GM19452 (cell line): ENCODE measurements around the gene FGGY.

Source experiments
- ATAC-seq: cut with Tn5 transposase; IDR thresholded peaks from one replicate; pipeline ENCODE4 v1.9.1; 2021; ENCODE audit not compliant: unreplicated experiment

The FGGY gene

DNA sequence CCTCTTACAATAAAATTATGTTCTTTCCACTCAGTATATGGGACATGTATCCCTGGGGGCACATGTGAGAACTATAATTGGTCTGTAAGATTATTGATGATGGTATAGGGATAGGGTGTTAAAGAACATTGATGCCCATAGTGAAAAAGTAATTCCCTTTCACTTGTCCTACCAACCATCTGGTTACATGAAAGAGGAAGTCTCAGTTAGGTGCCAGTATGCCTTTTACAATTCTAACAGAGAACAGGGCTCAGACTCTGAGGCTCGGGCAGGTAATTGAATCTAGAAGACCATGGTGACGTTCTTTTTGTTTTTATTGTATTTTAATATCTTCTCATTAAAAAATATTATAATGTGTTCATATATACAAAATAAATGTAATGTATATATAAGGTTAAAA is 113.6 kb downstream of the FGGY start:
- ATAC-seq: no peak

DNA sequence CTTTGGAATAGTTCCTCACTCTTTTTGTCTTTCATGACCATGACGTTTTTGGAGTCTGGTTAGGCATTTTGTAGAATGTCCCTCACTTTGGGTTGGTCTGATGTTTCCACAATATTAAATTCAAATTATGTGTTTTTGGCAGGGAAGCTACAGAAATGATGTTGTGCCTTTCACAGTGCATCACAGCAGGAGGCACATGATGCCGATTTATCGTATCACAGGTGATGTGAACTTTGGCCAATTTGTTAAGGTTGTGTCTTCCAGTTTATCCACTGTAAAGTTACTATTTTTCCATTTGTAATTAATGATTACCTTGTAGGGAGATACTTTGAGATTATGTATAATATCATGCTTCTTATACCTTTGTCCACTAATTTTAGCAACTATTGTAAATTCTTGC is 114.3 kb downstream of the FGGY start:
- ATAC-seq: no peak

- ATAC-seq: no peak
Measured at GRCh38 chr1:59412718-59413326, 115.9 kb downstream of the FGGY start.

DNA sequence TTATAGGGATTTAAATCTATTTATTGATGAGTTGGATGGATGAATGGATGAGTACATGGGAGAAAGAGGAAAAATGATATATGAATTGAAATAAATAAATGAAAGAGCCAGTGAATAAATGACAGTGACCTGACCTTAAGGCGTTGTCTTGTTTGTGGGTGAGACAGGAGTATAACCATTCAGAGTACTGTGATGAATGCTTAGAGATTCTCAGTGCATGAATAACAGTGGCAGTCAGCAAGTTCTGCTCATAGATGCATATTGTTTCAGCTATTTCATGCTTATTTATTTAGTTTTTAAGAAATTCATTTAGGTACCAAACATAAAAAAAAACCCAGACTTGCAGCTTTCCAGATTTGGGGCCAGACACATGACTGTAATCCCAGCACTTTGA is 116.4 kb downstream of the FGGY start:
- ATAC-seq: no peak

DNA sequence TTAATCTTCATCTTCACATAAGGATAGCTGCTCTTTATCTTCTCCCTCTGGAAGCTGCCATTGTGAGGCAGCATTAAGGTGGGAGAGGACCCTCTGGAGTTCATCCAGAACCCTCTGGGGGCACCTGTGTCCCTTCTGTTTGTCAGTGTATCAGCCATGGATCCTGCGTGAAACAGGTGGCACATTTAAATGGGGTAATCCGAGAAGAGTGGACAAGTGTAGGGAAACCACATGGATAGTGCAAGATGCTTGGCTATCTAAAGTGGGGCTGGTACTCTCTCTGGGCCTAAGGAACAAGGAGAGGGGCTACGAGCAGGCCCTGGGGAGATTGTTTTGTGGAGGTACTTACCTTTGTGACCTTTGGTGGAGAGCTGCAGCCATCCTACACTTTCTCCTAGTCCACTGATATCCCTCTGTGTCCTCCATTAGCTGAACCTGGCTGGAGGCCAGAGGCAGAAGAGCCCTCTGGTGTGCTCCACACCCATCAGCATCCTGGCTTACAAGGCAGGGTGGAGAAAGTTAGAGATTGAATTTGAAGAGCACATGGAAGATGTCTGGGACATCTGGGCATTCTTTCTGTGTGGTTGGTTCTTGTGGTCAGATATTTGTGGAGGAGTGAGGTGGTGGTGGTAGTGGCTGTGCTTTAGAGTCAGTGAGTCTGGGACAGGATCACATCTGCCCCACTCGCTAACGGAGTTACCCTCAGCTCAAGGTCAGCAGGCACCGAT is 117.7 kb downstream of the FGGY start:
- ATAC-seq: no peak

- no peak for ATAC-seq
Measured at GRCh38 chr1:59415286-59415850, 118.5 kb downstream of the FGGY start.

- no peak for ATAC-seq
Measured at GRCh38 chr1:59415881-59416280, 119.0 kb downstream of the FGGY start.

DNA sequence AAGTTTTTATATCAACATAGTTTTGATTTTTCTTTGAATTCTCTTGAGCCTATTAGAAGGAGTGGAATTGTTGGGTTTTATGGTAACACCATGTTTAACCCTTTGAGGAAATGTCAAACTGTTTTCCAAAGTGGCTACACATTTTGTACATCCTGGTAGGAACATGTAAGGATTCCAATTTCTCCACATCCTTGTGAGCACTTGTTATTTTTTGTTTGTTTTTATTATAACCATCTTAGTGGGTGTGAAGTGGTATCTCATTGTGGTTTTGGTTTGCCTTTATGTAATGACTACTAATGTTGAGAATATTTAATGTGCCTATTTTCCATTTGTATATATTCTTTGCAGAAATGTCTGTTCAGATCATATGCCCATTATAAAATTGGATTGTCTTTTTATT is 120.5 kb downstream of the FGGY start:
- ATAC-seq: no peak

GRCh38 chr1:59418363-59419144 is 121.7 kb downstream of the FGGY start:
- no peak for ATAC-seq

- no peak for ATAC-seq
Measured at GRCh38 chr1:59419361-59420140, 122.7 kb downstream of the FGGY start.

GRCh38 chr1:59421232-59421920 is 124.5 kb downstream of the FGGY start:
- ATAC-seq: no peak

DNA sequence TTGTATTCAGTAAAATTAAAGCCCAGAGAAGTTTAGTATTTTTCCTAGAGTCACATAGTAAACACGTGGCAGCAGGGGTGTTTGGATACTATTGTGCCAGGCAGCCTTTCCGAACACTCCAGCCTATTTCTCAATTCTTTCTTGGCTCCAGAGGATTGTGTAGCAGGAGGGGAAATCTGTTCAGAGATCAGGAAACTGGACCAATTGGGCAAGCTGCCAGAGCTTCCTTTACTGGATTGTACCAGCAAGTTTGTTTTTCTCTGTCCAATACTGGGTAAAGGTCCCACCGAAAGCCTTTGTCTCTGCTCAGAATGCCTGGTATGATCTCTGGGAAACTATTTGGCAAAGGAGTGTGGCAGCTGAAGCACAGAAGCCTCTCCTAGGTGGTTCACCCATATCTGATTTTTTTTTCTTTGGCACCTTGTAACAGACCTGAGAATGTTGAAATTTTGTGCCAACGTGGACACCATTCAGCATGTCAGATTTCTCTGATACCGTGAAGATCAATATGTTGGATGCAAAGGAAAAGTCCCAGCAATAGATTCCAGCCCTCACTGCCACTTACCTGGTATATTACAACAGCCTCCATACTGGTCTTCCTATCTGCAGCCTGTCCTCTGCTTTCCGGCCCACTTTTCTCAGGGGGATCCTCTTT is 126.2 kb downstream of the FGGY start:
- no peak for ATAC-seq

DNA sequence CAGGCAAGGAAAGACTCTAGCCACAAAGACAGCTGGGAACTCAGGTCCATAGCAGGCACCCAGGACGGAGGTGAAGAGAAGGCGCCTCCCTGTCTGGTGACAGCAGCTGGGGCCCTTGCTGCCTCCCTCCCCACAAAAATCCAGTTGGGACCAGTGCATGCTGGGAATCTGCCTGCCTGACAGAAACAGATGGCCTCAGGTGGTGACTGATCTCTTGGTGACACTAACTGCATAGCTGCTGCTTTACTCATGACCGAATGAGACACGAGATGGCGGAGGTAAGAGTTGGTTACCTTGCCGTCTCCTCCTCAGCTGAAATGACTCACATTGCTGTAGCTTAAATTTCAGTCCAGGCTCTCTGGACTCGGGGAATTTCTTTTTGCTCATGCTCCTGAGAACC is 130.3 kb downstream of the FGGY start:
- ATAC-seq: no peak

DNA sequence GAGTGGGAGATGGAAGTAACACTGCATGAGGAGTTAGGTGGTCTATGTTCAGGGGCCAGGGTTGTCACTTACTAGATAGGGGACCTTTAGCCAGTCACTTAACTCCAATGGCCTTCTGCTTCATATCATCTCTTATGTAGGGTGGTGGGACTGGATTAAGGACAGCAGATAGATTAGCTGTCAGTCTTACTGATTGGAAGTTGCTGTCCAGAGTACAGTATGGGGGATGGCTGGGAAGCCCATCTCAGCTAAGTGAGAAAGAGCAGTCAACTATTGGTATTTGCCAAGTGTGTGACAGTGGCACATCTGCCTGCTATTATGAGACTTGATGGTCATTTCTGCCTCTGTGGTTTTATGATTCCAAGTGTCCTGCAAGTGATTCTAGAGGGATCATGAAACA is 130.9 kb downstream of the FGGY start:
- ATAC-seq: no peak

GRCh38 chr1:59428828-59429227 is 131.9 kb downstream of the FGGY start:
- no peak for ATAC-seq

DNA sequence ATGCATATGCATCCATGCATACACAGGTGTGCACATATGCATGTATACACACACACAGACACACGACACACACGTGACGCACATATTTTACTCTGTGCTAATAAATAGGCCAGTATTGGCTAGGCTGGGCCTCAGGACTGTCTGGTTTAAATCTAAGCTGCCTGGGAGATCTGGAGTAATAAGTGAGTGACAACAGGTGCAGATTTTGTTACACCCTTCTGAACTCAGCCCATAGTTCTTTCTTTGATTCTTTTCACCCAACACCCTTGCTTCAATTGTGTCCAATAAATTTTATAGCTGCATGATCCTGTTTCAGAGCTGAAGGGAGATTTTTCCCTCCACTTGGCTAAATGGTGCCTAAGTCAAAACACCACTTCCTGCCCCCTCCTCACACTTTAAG is 132.8 kb downstream of the FGGY start:
- no peak for ATAC-seq

DNA sequence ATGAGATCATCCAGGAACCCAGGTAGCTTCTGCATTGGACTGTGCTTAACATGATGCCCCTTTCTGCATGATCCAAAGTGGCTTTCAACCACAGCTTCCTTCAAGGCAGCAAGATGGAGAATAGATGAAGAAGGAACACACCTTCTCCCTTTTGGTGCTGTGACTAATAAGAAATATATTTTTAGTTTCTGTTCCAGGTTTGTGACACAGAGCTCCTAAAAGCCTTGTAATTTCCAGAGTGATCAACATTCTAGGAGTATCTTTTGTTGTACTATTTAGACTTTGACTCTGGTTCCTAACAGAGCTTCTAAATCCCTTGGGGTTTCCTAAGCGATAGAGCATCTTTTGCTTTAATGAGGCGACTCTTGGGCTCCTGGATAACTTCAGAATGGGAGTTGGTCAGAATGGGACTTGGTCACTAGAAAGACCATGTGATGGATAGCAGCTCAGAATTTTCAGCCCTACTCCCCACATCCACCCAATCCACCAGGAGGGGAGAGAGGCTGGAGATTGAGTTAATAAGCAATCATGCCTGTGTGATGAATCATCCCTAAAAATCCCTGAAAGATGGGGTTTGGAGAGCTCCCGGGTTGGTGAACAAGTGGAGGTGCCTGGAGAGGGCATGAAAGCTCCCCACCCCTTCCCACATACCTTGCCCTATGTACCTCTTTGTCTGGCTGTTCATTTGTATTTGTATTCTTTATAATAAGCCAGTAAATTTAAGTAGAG is 134.8 kb downstream of the FGGY start:
- ATAC-seq: no peak

GRCh38 chr1:59432531-59433439 is 135.9 kb downstream of the FGGY start:
- ATAC-seq: peak; percentile 99
